HL-60 (cell line): Measurements from ENCODE around the gene NEDD4L.

Source experiments
- POLR2AphosphoS5 ChIP-seq: IDR thresholded peaks from 2 replicates; pipeline ENCODE4 v1.6.1; 2012; ENCODE audit warnings: low read depth
- REST ChIP-seq: IDR thresholded peaks from 2 replicates; pipeline ENCODE4 v1.6.1; 2012; ENCODE audit warnings: low read depth; ENCODE audit not compliant: insufficient replicate concordance

GRCh38 chr18:58186258-58186948 is 142.4 kb downstream of the NEDD4L start:
- no peak for TF ChIP-seq POLR2AphosphoS5
- TF ChIP-seq REST: no peak
